AG04450 (cell line): Measurements from ENCODE around the gene GABBR2. TPM values are rescaled to one million over a fixed set of nuclear protein-coding genes. Genes with fewer than 3 reads are reported as not detected.
A peak's percentile ranks its signal among the peaks of the same experiment; 100 is the strongest.

Experiments used
- CTCF ChIA-PET: fragments of 300-600, 350-600 bp; formaldehyde crosslinking; extraction: SDS; loops from one replicate; lab custom pipeline; 2022; ENCODE audit warnings: antibody characterized with exemption, inconsistent platforms; lab: Charles Lee
- POLR2A ChIA-PET: fragments of 350-600 bp; formaldehyde crosslinking; extraction: SDS; loops from one replicate; lab custom pipeline; 2021; ENCODE audit warnings: antibody characterized with exemption, inconsistent platforms; lab: Yijun Ruan, JAX
- DNase-seq: peaks from one replicate; pipeline ENCODE4 v3.0.0-alpha.2; 2011; ENCODE audit warnings: low read depth, low spot score
- H3K27ac ChIP-seq: one replicate; pipeline ENCODE4 v1.5.1; 2012; ENCODE audit warnings: low read depth, low read length, control low read depth
- H3K27me3 ChIP-seq: one replicate; pipeline ENCODE4 v1.6.0; 2012; ENCODE audit warnings: low read length; ENCODE audit not compliant: control insufficient read depth, insufficient read depth
- H3K4me3 ChIP-seq: 2 replicates; pipeline ENCODE4 v1.5.1; 2011; ENCODE audit warnings: mild to moderate bottlenecking, low read depth, low read length, control low read depth
- H3K9me3 ChIP-seq: 2 replicates; pipeline ENCODE4 v1.5.1; 2012; ENCODE audit warnings: low read length; ENCODE audit not compliant: control insufficient read depth, insufficient read depth
- CTCF ChIP-seq: IDR thresholded peaks from 2 replicates; pipeline ENCODE4 v1.5.1; 2011; ENCODE audit warnings: low read depth, low read length, control low read depth, inconsistent platforms
- polyA plus RNA-seq: library from polyadenylated mRNA; depleted of rRNA; stranded (reverse); fragments of >200 nt; gene quantifications from 2 replicates; pipeline ENCODE4 v1.2.3, GENCODE V29; 2011

Gene GABBR2
- polyA plus RNA-seq, 1 experiment, result 2.4 TPM

DNA sequence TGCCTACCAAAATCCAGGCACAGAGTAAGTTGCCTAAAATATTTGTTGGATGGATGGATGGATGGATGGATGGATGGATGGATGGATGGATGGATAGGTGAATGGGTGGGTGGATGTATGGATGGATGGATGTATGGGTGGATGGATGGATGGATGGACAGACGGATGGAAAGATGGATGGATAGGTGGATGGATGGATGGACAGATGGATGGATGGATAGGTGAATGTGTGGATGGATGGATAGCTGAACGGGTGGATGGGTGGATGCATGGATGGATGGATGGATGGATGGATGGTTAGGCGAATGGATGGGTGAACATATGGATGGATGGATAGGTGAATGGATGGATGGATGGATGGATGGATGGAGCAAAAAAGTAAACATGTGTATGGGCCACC lies 131.9 kb downstream of the GABBR2 start:
- Histone ChIP-seq H3K27me3 (peaks cover 20% of the 10 kb centered on the region), H3K4me3 (no peak overlapping the region), H3K9me3 (no peaks in the 10 kb centered on the region; the same call in 1 of the 2 replicates), H3K27ac (no peak overlapping the region)
- no peak for DNase-seq
- TF ChIP-seq CTCF, result no peak
- ChIA-PET POLR2A (no interaction called here), CTCF (interaction anchor here (1.1 kb wide), 1 partner anchor 27 kb away, joined by 3 read pairs; no protein-coding TSS in a partner anchor)

DNA sequence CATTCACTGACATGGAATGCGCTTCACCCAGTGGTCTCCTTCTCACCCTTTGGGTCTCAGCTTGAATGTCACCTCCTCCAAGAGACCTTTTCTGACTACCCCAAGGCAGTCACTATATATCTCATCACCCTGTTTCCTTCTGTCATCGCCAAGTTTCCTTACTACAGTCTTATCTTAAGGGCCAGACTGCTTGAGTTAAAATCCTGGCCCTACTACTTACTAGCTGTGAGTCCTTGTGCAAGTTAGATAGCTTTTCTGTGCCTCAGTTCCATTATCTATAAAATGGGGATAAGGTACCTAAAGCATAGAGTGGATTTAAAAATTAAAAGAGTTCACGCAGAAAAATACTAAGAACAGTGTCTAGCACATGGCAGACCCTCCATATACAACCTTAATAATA lies 132.4 kb downstream of the GABBR2 start:
- ChIA-PET CTCF (interaction anchor here (1.1 kb wide), 1 partner anchor 26 kb away, joined by 3 read pairs; no protein-coding TSS in a partner anchor), POLR2A (interaction anchor here (0.6 kb wide), 1 partner anchor 202 kb away, joined by 6 read pairs; no protein-coding TSS in a partner anchor)
- Histone ChIP-seq H3K9me3 (no peaks in the 10 kb centered on the region; the same call in 1 of the 2 replicates), H3K27me3 (peaks cover 22% of the 10 kb centered on the region), H3K4me3 (no peak overlapping the region), H3K27ac (no peak overlapping the region)
- DNase-seq, result no peak
- no peak for TF ChIP-seq CTCF

- CTCF ChIA-PET, result interaction anchor here (1.0 kb wide), 1 partner anchor 199 kb away, joined by 4 read pairs; no protein-coding TSS in a partner anchor
- peak; percentile 16 for DNase-seq
- Histone ChIP-seq H3K4me3 (no peak overlapping the region), H3K27ac (no peak overlapping the region), H3K9me3 (no peaks in the 10 kb centered on the region; the same call in 1 of the 2 replicates), H3K27me3 (peaks cover 17% of the 10 kb centered on the region)
- POLR2A ChIA-PET, result interaction anchor here (0.6 kb wide), 2 partner anchors 202 to 244 kb away, joined by 3 to 6 read pairs; no protein-coding TSS in a partner anchor
- no peak for TF ChIP-seq CTCF
Observed at GRCh38 chr9:98575379-98576346, 133.1 kb downstream of the GABBR2 start.

DNA sequence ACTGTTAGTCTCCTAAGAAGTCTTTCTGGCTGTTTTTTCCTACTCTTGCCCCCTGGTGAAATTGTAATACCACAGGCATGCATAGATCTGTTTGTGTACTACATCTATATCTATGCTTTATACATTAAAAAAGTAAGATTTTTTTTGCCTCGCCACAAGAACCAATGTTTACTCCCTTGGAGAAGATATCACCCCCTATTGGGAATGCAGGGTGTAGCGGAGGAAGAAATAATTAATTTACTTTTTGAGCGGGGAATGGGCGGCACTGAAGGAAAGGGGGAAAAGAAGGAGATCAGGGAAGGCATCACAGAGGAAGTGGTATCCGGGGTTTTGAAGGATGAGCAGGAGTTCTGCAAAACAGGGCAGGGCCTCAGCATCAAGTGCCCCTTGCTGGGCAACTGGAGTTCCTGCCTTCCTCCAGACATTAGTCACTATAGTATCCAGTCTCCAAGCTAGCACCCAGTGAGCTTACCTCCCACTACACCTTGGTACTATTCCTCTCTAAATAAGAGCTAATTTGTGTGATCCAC lies 134.9 kb downstream of the GABBR2 start:
- POLR2A ChIA-PET, result no interaction called here
- Histone ChIP-seq H3K27ac (no peak overlapping the region), H3K27me3 (peaks cover 14% of the 10 kb centered on the region), H3K4me3 (no peak overlapping the region), H3K9me3 (no peaks in the 10 kb centered on the region; the same call in 1 of the 2 replicates)
- TF ChIP-seq CTCF, result peak; percentile 20; the same call in 1 of the 2 replicates
- CTCF ChIA-PET, result no interaction called here
- no peak for DNase-seq
